Measurements from ENCODE around the gene DNAAF5. TPM values are rescaled to one million over a fixed set of nuclear protein-coding genes. Genes with fewer than 3 reads are reported as not detected.

Gene DNAAF5
- polyA plus RNA-seq, 1 of the 3 experiments (the other 2 are of a cell fraction) = 58.5 TPM

DNA sequence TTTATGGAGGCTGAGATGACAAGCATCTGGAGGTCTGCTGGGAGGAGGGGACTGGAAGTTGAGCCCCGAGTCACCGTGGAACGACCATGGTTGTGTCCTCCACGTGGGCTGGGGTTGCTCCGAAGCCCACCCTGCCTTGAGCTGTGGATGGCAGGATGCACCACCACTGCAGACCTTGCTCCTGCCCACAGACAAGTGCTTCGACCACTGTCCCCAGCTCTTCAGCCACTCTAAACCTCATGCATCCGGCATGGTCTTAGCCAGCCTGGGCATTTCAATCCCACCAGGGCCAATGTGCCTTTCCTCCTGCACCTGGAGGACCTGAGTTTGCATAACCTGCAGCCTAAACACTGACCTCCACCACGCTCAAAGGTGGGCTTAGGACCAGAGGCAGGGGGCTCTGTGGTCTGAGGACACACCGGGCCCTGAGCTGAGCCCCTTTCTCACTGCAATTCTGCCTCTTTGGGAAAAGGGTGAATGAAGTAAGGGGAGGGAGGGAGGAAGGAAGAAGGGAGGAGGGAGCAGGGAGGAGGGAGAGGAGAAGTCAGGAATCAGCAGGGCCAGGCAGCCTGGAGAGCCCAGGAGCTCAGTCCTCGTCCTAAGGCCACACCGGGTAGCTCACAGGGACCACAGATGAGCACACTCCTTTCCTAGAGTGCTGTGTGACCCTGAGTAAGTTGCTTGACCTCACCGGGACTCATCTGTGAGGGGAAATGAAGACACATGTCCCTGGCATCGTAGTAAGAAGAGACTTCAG is 44.8 kb upstream of the DNAAF5 start:
- Histone ChIP-seq H3K9ac (no peak overlapping the region), H3K4me2 (no peak overlapping the region), H3K27ac (ENCODE audit: low read depth in 2 of 2, low read length in 1 of 2) (no peak overlapping the region), H4K20me1 (ENCODE audit: insufficient read depth) (no peaks in the 10 kb centered on the region), H3K36me3 (replicated peaks in 1 of 2; ENCODE audit: control insufficient read depth in 1 of 2, insufficient read depth in 2 of 2, low read length in 1 of 2) (peaks cover 9 to 19% of the 10 kb centered on the region in 2 experiments), H3K79me2 (ENCODE audit: insufficient read depth) (no peaks in the 10 kb centered on the region), H3K9me3 (peaks cover 16% of the 10 kb centered on the region), H3K4me1 (ENCODE audit: control insufficient read depth in 1 of 2, insufficient read depth in 2 of 2, low read depth in 1 of 2, low read length in 1 of 2) (no peaks in the 10 kb centered on the region), H3K27me3 (ENCODE audit: insufficient read depth) (no peaks in the 10 kb centered on the region), H3K4me3 (ENCODE audit: low read depth in 2 of 2, low read length in 1 of 2) (no peak overlapping the region), H3F3A (replicated peaks; ENCODE audit: insufficient read depth) (no peaks in the 10 kb centered on the region), H3K9me2 (no peaks in the 10 kb centered on the region), H2AFZ (ENCODE audit: low read depth) (no peak overlapping the region)
- DNase-seq = no peak
- 96% methylated on average over 13 of the region's 13 CpGs for WGBS (ENCODE audit: low lambda C conversion rate)
- ChIA-PET POLR2A (no interaction called here), CTCF (no interaction called here)
- TF ChIP-seq YY1 (IDR thresholded peaks at IDR 0.05; ENCODE audit: low read depth) (no peak), RXRA (IDR thresholded peaks at IDR 0.05; ENCODE audit: borderline replicate concordance, low read depth) (no peak), GABPA (IDR thresholded peaks at IDR 0.05; ENCODE audit: low read depth) (no peak), RCOR1 (IDR thresholded peaks at IDR 0.05; ENCODE audit: low read length) (no peak)

GRCh38 chr7:682810-683209 is 43.7 kb upstream of the DNAAF5 start:
- H3K27me3 ChIP-seq (ENCODE audit: insufficient read depth) = no peaks in the 10 kb centered on the region
- ChIA-PET POLR2A (no interaction called here), CTCF (interaction anchor here (0.8 to 1.0 kb wide), 2 partner anchors 13 to 17 kb away, joined by 3 to 5 read pairs; no protein-coding TSS in a partner anchor)
- no peak overlapping the region for H3K27ac ChIP-seq (ENCODE audit: low read depth in 2 of 2, low read length in 1 of 2)
- 95% methylated on average over 9 of the region's 11 CpGs for WGBS (ENCODE audit: low lambda C conversion rate)
- no peaks in the 10 kb centered on the region for H3K9me2 ChIP-seq
- no peak overlapping the region for H3K4me2 ChIP-seq
- no peaks in the 10 kb centered on the region for H3K79me2 ChIP-seq (ENCODE audit: insufficient read depth)
- no peak overlapping the region for H3K9ac ChIP-seq
- H3F3A ChIP-seq (replicated peaks; ENCODE audit: insufficient read depth) = no peaks in the 10 kb centered on the region
- H3K36me3 ChIP-seq (replicated peaks in 1 of 2; ENCODE audit: control insufficient read depth in 1 of 2, insufficient read depth in 2 of 2, low read length in 1 of 2) = peaks cover 9 to 15% of the 10 kb centered on the region in 2 experiments
- H3K4me1 ChIP-seq (ENCODE audit: control insufficient read depth in 1 of 2, insufficient read depth in 2 of 2, low read depth in 1 of 2, low read length in 1 of 2) = no peaks in the 10 kb centered on the region
- H3K9me3 ChIP-seq = peaks cover 16% of the 10 kb centered on the region
- H2AFZ ChIP-seq (ENCODE audit: low read depth) = no peak overlapping the region
- no peaks in the 10 kb centered on the region for H4K20me1 ChIP-seq (ENCODE audit: insufficient read depth)
- H3K4me3 ChIP-seq (ENCODE audit: low read depth in 2 of 2, low read length in 1 of 2) = no peak overlapping the region
- DNase-seq = no peak
- no peak for TF ChIP-seq TCF12 (IDR thresholded peaks at IDR 0.05)
- no peak for TF ChIP-seq NFIC (IDR thresholded peaks at IDR 0.05; ENCODE audit: borderline replicate concordance)
- TF ChIP-seq, protein P1, sequence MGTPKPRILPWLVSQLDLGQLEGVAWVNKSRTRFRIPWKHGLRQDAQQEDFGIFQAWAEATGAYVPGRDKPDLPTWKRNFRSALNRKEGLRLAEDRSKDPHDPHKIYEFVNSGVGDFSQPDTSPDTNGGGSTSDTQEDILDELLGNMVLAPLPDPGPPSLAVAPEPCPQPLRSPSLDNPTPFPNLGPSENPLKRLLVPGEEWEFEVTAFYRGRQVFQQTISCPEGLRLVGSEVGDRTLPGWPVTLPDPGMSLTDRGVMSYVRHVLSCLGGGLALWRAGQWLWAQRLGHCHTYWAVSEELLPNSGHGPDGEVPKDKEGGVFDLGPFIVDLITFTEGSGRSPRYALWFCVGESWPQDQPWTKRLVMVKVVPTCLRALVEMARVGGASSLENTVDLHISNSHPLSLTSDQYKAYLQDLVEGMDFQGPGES (IDR thresholded peaks at IDR 0.05; ENCODE audit: low read depth, low read length) = no peak
- no peak for TF ChIP-seq FOXM1 (IDR thresholded peaks at IDR 0.05; ENCODE audit: low read depth)
- TF ChIP-seq, protein P2, sequence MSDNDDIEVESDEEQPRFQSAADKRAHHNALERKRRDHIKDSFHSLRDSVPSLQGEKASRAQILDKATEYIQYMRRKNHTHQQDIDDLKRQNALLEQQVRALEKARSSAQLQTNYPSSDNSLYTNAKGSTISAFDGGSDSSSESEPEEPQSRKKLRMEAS (IDR thresholded peaks at IDR 0.05; ENCODE audit: low read depth) = no peak
- TF ChIP-seq REST (IDR thresholded peaks at IDR 0.05; ENCODE audit: low read depth, low read length) = no peak
- no peak for TF ChIP-seq USF1 (IDR thresholded peaks at IDR 0.05; ENCODE audit: borderline replicate concordance, low read depth)
- no peak for TF ChIP-seq ZBTB33 (IDR thresholded peaks at IDR 0.05; ENCODE audit: borderline replicate concordance, low read depth)
- no peak for TF ChIP-seq SIN3A (IDR thresholded peaks at IDR 0.05; ENCODE audit: borderline replicate concordance, low read depth, low read length)
- no peak for TF ChIP-seq GATA2 (CRISPR knock-in tag; IDR thresholded peaks at IDR 0.05)
- TF ChIP-seq NRF1 (IDR thresholded peaks at IDR 0.05; ENCODE audit: low read depth, low read length) = no peak
- no peak for TF ChIP-seq RFX5 (IDR thresholded peaks at IDR 0.05; ENCODE audit: low read length)
- no peak for TF ChIP-seq JUND (IDR thresholded peaks at IDR 0.05)
- no peak for TF ChIP-seq POLR2AphosphoS5 (IDR thresholded peaks at IDR 0.05; ENCODE audit: low read depth, low read length)
- TF ChIP-seq GABPA (IDR thresholded peaks at IDR 0.05; ENCODE audit: low read depth) = no peak
- TF ChIP-seq PBX3 (IDR thresholded peaks at IDR 0.05) = no peak
